C1 segment of cervical spinal cord (tissue), 14 donors: ENCODE data around the gene RIOK1.
"Not testable (repeated sequence)": the region's sequence is repeated elsewhere in the genome, so short reads cannot be mapped to it uniquely, and the experiment has no call there.

Experiments used
- DNase-seq, 14 donors: peaks; one replicate each; lab custom pipeline; 2025; lab: John Stamatoyannopoulos, UW

RIOK1 gene

GRCh38 chr6:7389451-7390225 is at the start of gene RIOK1, which contains the start of gene CAGE1:
TSS of gene RIOK1 (plus strand) at chr6:7389808. CDS start at chr6:7390003, 195 bp downstream.
TSS of gene CAGE1 (minus strand) at chr6:7389742. CDS start at chr6:7387173, 2,569 bp downstream.
- peak; percentile 52 to 94 (median 89) for DNase-seq

- DNase-seq: no peak
Measured at GRCh38 chr6:7341271-7341670, 48.3 kb upstream of the RIOK1 start.

- DNase-seq: no peak
Measured at GRCh38 chr6:7341989-7342742, 47.4 kb upstream of the RIOK1 start.

GRCh38 chr6:7343546-7344475 is 45.8 kb upstream of the RIOK1 start:
- DNase-seq: no peak

GRCh38 chr6:7344773-7345450 is 44.7 kb upstream of the RIOK1 start:
- not testable (repeated sequence) for DNase-seq

- not testable (repeated sequence) for DNase-seq
Measured at GRCh38 chr6:7347551-7347997, 42.0 kb upstream of the RIOK1 start.

- not testable (repeated sequence) for DNase-seq
Measured at GRCh38 chr6:7350591-7350990, 39.0 kb upstream of the RIOK1 start.

GRCh38 chr6:7351916-7352315 is 37.7 kb upstream of the RIOK1 start:
- DNase-seq: not testable (repeated sequence)

GRCh38 chr6:7367408-7367807 is 22.2 kb upstream of the RIOK1 start:
- no peak for DNase-seq

GRCh38 chr6:7373739-7374138 is 15.9 kb upstream of the RIOK1 start:
- no peak for DNase-seq

GRCh38 chr6:7377961-7378360 is 11.6 kb upstream of the RIOK1 start:
- no peak for DNase-seq

- no peak for DNase-seq
Measured at GRCh38 chr6:7378740-7379139, 10.9 kb upstream of the RIOK1 start.

- DNase-seq: no peak
Measured at GRCh38 chr6:7381092-7381491, 8.5 kb upstream of the RIOK1 start.

GRCh38 chr6:7389162-7389450 is 502 bp upstream of the RIOK1 start:
- no peak for DNase-seq

- no peak for DNase-seq
Measured at GRCh38 chr6:7390226-7390878, 744 bp downstream of the RIOK1 start.

GRCh38 chr6:7391151-7391550 is 1.5 kb downstream of the RIOK1 start:
- no peak for DNase-seq

- no peak for DNase-seq
Measured at GRCh38 chr6:7392402-7392801, 2.8 kb downstream of the RIOK1 start.

GRCh38 chr6:7401075-7401474 is 11.5 kb downstream of the RIOK1 start:
- no peak for DNase-seq

- DNase-seq: no peak
Measured at GRCh38 chr6:7402716-7403115, 13.1 kb downstream of the RIOK1 start.

GRCh38 chr6:7404546-7404945 is 14.9 kb downstream of the RIOK1 start:
- DNase-seq: no peak

- no peak for DNase-seq
Measured at GRCh38 chr6:7406743-7407142, 17.1 kb downstream of the RIOK1 start.
